ENCODE data around the gene RIMBP2.

RIMBP2 gene

DNA sequence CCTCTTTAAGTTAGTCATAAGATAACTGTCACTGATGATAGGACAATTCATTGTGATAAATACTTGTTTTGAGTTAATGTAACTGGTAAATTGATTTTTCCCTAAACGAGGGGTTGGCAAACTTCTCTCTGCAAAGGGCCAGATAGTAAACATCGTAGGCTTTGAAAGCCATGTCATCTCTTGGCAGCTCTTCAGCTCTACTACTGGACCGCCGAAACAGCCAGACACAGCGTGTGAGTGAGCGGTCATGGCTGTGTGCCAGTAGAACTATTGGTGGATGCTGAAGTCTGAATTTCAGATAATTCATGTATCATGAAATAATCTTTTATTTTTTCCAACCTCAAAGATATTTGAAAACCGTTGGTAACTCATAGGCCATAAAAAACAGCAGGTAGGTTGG lies 368.5 kb downstream of the RIMBP2 start:
- H3K27ac ChIP-seq, result no peak overlapping the region
- TF ChIP-seq, protein P1, sequence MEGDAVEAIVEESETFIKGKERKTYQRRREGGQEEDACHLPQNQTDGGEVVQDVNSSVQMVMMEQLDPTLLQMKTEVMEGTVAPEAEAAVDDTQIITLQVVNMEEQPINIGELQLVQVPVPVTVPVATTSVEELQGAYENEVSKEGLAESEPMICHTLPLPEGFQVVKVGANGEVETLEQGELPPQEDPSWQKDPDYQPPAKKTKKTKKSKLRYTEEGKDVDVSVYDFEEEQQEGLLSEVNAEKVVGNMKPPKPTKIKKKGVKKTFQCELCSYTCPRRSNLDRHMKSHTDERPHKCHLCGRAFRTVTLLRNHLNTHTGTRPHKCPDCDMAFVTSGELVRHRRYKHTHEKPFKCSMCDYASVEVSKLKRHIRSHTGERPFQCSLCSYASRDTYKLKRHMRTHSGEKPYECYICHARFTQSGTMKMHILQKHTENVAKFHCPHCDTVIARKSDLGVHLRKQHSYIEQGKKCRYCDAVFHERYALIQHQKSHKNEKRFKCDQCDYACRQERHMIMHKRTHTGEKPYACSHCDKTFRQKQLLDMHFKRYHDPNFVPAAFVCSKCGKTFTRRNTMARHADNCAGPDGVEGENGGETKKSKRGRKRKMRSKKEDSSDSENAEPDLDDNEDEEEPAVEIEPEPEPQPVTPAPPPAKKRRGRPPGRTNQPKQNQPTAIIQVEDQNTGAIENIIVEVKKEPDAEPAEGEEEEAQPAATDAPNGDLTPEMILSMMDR (IDR thresholded peaks at IDR 0.05), result no peak
- no peak for TF ChIP-seq ZFX (IDR thresholded peaks at IDR 0.05; ENCODE audit: borderline replicate concordance)
